GM12878 (cell line): ENCODE data around the gene FGD3. TPM values are rescaled to one million over a fixed set of nuclear protein-coding genes. Genes with fewer than 3 reads are reported as not detected.

ENCODE experiments used
- BRCA1 ChIP-seq: IDR thresholded peaks from 2 replicates; pipeline ENCODE4 v1.6.1; 2011; ENCODE audit warnings: low read depth, low read length, improper control_type of control experiment
- CREB1 ChIP-seq: IDR thresholded peaks from 2 replicates; pipeline ENCODE4 v1.6.1; 2012; ENCODE audit warnings: low read depth, mild to moderate bottlenecking, inconsistent platforms
- HDAC6 ChIP-seq: fragments of 200-600 bp; sonication (generic); IDR thresholded peaks from one replicate; pipeline ENCODE4 v1.8.0; 2017; ENCODE audit warnings: antibody characterized with exemption; ENCODE audit not compliant: unreplicated experiment
- KDM1A ChIP-seq: fragments of 200-600 bp; sonication (generic); IDR thresholded peaks from 2 replicates; pipeline ENCODE4 v1.6.1; 2016; ENCODE audit warnings: borderline replicate concordance
- LARP7 ChIP-seq: fragments of 450-650 bp; IDR thresholded peaks from 2 replicates; pipeline ENCODE4 v1.6.1; 2017; ENCODE audit warnings: mild to moderate bottlenecking
- NFYA ChIP-seq: IDR thresholded peaks from 2 replicates; pipeline ENCODE4 v1.6.1; 2011; ENCODE audit warnings: low read depth, mild to moderate bottlenecking, low read length, improper control_type of control experiment, borderline replicate concordance
- NR2C1 ChIP-seq: fragments of 450-650 bp; IDR thresholded peaks from 2 replicates; pipeline ENCODE4 v1.6.1; 2017; ENCODE audit warnings: antibody characterized with exemption, mild to moderate bottlenecking, moderate library complexity
- NR2C2 ChIP-seq: IDR thresholded peaks from 2 replicates; pipeline ENCODE4 v1.6.1; 2011; ENCODE audit warnings: borderline replicate concordance, low read depth; ENCODE audit not compliant: control insufficient read depth, insufficient read length
- NRF1 ChIP-seq: conservative IDR thresholded peaks from 2 replicates; pipeline ENCODE4 v1.6.1; 2011; ENCODE audit warnings: mild to moderate bottlenecking, low read depth, low read length, improper control_type of control experiment
- PML ChIP-seq: IDR thresholded peaks from 2 replicates; pipeline ENCODE4 v1.6.1; 2012; ENCODE audit warnings: low read length, inconsistent platforms
- RCOR1 ChIP-seq: conservative IDR thresholded peaks from 2 replicates; pipeline ENCODE4 v1.6.1; 2012; ENCODE audit warnings: low read depth, low read length, improper control_type of control experiment
- SMC3 ChIP-seq: IDR thresholded peaks from 2 replicates; pipeline ENCODE4 v1.6.1; 2011; ENCODE audit warnings: low read length, improper control_type of control experiment, borderline replicate concordance
- SREBF1 ChIP-seq: IDR thresholded peaks from 2 replicates; pipeline ENCODE4 v1.6.1; 2012; ENCODE audit warnings: mild to moderate bottlenecking, low read length
- TAF1 ChIP-seq: IDR thresholded peaks from 2 replicates; pipeline ENCODE4 v1.6.1; 2011; ENCODE audit warnings: mild to moderate bottlenecking, low read depth, low read length, borderline replicate concordance
- TBL1XR1 ChIP-seq: IDR thresholded peaks from 2 replicates; pipeline ENCODE4 v1.6.1; 2012; ENCODE audit warnings: low read depth, low read length, improper control_type of control experiment
- WRNIP1 ChIP-seq: IDR thresholded peaks from 2 replicates; pipeline ENCODE4 v1.6.1; 2011; ENCODE audit warnings: low read depth, low read length, improper control_type of control experiment, borderline replicate concordance
- YBX1 ChIP-seq: fragments of 450-650 bp; IDR thresholded peaks from 2 replicates; pipeline ENCODE4 v1.6.1; 2016; ENCODE audit warnings: antibody characterized with exemption
- ZNF274 ChIP-seq: IDR thresholded peaks from one replicate; pipeline ENCODE4 v1.8.0; 2011; ENCODE audit not compliant: insufficient read length, insufficient read depth
- polyA plus RNA-seq, 11 experiments: library from polyadenylated mRNA; depleted of rRNA in 4 of 11; unstranded in 6 of 11; stranded (reverse) in 5 of 11; fragments of >200 nt; fragmentation: Nextera tagmentation in 4 of 11; fragmentation: Illumina TruSeq in 1 of 11; extraction: Ambion mirVana in 4 of 11; extraction: Trizol in 1 of 11; gene quantifications; 1 replicate in 1 of 11; 2 replicates in 10 of 11; pipeline versions ENCODE4 v1.2.1 to v1.2.3, GENCODE V29; 2011 to 2016; ENCODE audit warnings: inconsistent platforms in 2 of 11, missing spikeins in 2 of 11, low read depth in 1 of 11
- total RNA-seq, 4 experiments: library from RNA; depleted of rRNA in 3 of 4; stranded (reverse); fragments of >200 nt in 3 of 4; fragmentation: Illumina TruSeq in 1 of 4; extraction: Trizol in 1 of 4; gene quantifications; 2 replicates each; pipeline versions ENCODE4 v1.2.1 to v1.2.3, GENCODE V29; 2013 to 2021
- TF ChIP-seq, protein P1 (sequence below): IDR thresholded peaks from 2 replicates; pipeline ENCODE4 v1.6.1; 2012; ENCODE audit warnings: low read depth, low read length, improper control_type of control experiment
- TF ChIP-seq, protein P2 (sequence below): fragments of 450-650 bp; IDR thresholded peaks from 2 replicates; pipeline ENCODE4 v1.6.1; 2016; ENCODE audit warnings: mild to moderate bottlenecking
- TF ChIP-seq, protein P3 (sequence below): IDR thresholded peaks from 2 replicates; pipeline ENCODE4 v1.6.1; 2011; ENCODE audit warnings: mild to moderate bottlenecking, low read depth, low read length, moderate library complexity; ENCODE audit not compliant: insufficient replicate concordance
- TF ChIP-seq, protein P4 (sequence below): fragments of 450-650 bp; formaldehyde crosslinking; IDR thresholded peaks from 2 replicates; pipeline ENCODE4 v1.4.0; 2020; ENCODE audit warnings: mild to moderate bottlenecking, moderate library complexity

The FGD3 gene
- total and polyA plus RNA-seq, 10 of the 15 experiments (the other 5 are each of a cell fraction or from before 2014, with no cell fraction given), result 0.26 to 18.1 (median 12.4) TPM

DNA sequence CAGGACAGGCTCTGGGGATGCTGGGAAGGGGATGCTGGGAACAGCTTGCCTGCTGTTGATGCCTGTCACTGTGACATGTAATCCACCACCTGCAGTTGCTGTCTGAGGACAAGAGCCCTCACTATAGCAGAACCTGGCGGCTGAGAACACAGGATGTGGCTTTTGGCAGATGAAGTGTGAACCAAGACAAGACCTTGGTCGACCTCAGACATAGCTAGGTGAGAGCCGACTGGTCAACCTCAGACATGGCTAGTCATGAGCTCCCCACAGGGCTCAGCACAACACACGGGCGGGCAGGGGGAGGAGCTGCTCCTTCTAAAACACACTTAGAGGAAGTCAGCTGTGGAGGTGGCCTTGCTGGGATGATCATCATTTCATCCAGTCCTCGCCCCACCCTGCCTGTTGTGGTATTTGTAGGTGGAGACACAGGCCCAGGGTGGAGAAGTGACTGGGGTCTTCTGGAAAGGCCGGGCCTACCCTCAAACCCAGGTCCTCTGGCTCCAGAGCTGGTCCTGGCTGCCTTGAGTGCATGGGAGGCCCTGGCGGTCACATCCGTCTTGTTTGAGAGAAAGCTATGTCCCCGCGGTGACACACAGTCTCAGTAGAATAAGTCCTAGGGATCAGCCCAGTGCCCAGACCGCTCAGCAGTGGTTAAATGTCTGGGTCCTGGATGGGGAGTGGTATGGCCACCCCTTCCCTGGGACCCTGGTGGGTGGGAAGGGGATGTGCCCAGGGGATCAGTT, 117.2 kb downstream of the FGD3 start (continued):
- peak; percentile 28; the same call in 1 of the 2 replicates for TF ChIP-seq TBL1XR1
- TF ChIP-seq CREB1, result no peak
- TF ChIP-seq TAF1, result peak; percentile 76
- TF ChIP-seq, protein P1, sequence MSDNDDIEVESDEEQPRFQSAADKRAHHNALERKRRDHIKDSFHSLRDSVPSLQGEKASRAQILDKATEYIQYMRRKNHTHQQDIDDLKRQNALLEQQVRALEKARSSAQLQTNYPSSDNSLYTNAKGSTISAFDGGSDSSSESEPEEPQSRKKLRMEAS, result no peak; the same call in none of the 2 replicates
- TF ChIP-seq, protein P2, sequence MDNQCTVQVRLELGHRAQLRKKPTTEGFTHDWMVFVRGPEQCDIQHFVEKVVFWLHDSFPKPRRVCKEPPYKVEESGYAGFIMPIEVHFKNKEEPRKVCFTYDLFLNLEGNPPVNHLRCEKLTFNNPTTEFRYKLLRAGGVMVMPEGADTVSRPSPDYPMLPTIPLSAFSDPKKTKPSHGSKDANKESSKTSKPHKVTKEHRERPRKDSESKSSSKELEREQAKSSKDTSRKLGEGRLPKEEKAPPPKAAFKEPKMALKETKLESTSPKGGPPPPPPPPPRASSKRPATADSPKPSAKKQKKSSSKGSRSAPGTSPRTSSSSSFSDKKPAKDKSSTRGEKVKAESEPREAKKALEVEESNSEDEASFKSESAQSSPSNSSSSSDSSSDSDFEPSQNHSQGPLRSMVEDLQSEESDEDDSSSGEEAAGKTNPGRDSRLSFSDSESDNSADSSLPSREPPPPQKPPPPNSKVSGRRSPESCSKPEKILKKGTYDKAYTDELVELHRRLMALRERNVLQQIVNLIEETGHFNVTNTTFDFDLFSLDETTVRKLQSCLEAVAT, result peak; percentile 100
- TF ChIP-seq, protein P3, sequence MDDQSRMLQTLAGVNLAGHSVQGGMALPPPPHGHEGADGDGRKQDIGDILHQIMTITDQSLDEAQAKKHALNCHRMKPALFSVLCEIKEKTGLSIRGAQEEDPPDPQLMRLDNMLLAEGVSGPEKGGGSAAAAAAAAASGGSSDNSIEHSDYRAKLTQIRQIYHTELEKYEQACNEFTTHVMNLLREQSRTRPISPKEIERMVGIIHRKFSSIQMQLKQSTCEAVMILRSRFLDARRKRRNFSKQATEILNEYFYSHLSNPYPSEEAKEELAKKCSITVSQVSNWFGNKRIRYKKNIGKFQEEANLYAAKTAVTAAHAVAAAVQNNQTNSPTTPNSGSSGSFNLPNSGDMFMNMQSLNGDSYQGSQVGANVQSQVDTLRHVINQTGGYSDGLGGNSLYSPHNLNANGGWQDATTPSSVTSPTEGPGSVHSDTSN, result peak; percentile 84
- TF ChIP-seq SREBF1, result no peak
- TF ChIP-seq NFYA, result no peak
- no peak for TF ChIP-seq NRF1
- no peak for TF ChIP-seq KDM1A
- TF ChIP-seq RCOR1, result peak; percentile 88; the same call in 1 of the 2 replicates
- TF ChIP-seq YBX1, result no peak
- no peak for TF ChIP-seq BRCA1
- no peak for TF ChIP-seq ZNF274
- no peak for TF ChIP-seq WRNIP1
- no peak for TF ChIP-seq PML
- no peak for TF ChIP-seq HDAC6
- TF ChIP-seq LARP7, result no peak
- no peak; the same call in 1 of the 2 replicates for TF ChIP-seq SMC3
- peak; percentile 84 for TF ChIP-seq NR2C1
- peak; percentile 95 for TF ChIP-seq NR2C2
- TF ChIP-seq, protein P4, sequence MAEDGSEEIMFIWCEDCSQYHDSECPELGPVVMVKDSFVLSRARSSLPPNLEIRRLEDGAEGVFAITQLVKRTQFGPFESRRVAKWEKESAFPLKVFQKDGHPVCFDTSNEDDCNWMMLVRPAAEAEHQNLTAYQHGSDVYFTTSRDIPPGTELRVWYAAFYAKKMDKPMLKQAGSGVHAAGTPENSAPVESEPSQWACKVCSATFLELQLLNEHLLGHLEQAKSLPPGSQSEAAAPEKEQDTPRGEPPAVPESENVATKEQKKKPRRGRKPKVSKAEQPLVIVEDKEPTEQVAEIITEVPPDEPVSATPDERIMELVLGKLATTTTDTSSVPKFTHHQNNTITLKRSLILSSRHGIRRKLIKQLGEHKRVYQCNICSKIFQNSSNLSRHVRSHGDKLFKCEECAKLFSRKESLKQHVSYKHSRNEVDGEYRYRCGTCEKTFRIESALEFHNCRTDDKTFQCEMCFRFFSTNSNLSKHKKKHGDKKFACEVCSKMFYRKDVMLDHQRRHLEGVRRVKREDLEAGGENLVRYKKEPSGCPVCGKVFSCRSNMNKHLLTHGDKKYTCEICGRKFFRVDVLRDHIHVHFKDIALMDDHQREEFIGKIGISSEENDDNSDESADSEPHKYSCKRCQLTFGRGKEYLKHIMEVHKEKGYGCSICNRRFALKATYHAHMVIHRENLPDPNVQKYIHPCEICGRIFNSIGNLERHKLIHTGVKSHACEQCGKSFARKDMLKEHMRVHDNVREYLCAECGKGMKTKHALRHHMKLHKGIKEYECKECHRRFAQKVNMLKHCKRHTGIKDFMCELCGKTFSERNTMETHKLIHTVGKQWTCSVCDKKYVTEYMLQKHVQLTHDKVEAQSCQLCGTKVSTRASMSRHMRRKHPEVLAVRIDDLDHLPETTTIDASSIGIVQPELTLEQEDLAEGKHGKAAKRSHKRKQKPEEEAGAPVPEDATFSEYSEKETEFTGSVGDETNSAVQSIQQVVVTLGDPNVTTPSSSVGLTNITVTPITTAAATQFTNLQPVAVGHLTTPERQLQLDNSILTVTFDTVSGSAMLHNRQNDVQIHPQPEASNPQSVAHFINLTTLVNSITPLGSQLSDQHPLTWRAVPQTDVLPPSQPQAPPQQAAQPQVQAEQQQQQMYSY, result no peak
